ENCODE results near the gene PDIA4.

DNA sequence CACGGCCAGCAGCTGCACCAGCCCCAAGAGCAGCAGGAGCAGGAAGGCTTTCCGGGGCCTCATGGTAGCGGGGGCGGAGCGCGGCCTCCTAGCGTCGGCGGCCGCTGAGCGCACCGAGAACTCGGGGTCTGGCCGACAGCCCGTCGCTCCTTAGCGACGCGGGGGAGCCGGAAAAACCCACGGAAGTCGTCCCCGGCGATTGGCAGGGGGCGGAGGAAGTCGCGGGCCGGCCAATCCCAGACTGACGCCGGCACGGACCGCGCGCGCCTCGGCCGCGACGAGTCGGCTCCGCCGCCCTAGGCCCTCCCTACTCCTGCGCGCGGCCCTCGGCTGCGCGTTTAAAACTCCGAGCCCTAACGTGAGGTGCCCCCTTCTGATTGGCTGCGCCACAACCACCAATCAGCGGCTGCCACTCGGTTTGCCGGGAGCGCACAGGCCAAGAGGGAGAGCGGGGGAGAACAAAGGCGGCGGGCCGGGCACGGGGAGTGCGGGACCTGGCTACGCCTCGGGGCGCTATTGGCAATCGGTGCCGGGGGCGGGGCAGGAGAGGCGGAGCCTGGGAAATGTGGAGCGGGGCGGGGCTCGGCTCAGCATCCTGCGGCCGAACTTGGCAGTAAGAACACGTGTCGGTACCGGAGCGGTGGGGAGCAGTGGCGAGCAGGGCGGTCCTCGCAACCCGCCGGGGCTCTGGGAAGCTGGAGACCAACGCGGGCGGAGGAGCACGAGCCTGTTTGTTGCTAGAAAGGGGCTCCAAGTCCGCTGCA lies at the start of gene PDIA4:
- TF ChIP-seq POLR2A (IDR thresholded peaks at IDR 0.05; ENCODE audit: low read depth, low read length) (peak; percentile 93), POLR2AphosphoS5 (IDR thresholded peaks at IDR 0.05; ENCODE audit: low read depth, low read length) (peak; percentile 89), PAX5 (IDR thresholded peaks at IDR 0.05; ENCODE audit: insufficient read depth, low read length, severe bottlenecking) (no peak), TAF1 (IDR thresholded peaks at IDR 0.05; ENCODE audit: low read depth, low read length) (peak; percentile 77), SPI1 (IDR thresholded peaks at IDR 0.05; ENCODE audit: low read depth, low read length) (peak; percentile 40; the same call in 1 of the 2 replicates), POU2F2 (IDR thresholded peaks at IDR 0.05; ENCODE audit: low read depth, low read length) (peak; percentile 69; the same call in 1 of the 2 replicates)

All from GM12891 (cell line).